HepG2 (cell line): Measurements from ENCODE around the gene CTSD. TPM values are rescaled to one million over a fixed set of nuclear protein-coding genes. Genes with fewer than 3 reads are reported as not detected.
A peak's percentile ranks its signal among the peaks of the same experiment; 100 is the strongest.

Experiments
- ATAC-seq: fragments of 200-7000 bp; cut with Tn5 transposase; 3 replicates; pipeline ENCODE4 v1.9.1; 2020; ENCODE audit warnings: mild to moderate bottlenecking, moderate library complexity
- BruUV-seq: library from RNA; stranded (reverse); fragments of 400-500 nt; replicated peaks from 2 replicates; lab custom pipeline; 2021; lab: Mats Ljungman, UMichigan
- CTCF ChIA-PET: fragments of 300-600 bp; formaldehyde crosslinking; extraction: SDS; loops from one replicate; lab custom pipeline; 2021; ENCODE audit warnings: low total read pairs, inconsistent platforms, low intra/inter-chr PET ratio; lab: Yijun Ruan, JAX
- POLR2A ChIA-PET: fragments of 350-600 bp; sonication (Branson Sonifier 250); formaldehyde crosslinking; loops from one replicate; lab custom pipeline; 2020; ENCODE audit warnings: antibody characterized with exemption, inconsistent platforms; lab: Yijun Ruan, JAX
- DNase-seq: peaks from one replicate; pipeline ENCODE4 v3.0.0-alpha.2; 2015; ENCODE audit warnings: low spot score
- FAIRE-seq: peaks from 3 replicates; lab custom pipeline; 2011; peaks lifted over from hg19 to GRCh38; lab: Jason Lieb, UNC
- H2AFZ ChIP-seq: one replicate; pipeline ENCODE4 v1.6.1; 2011; ENCODE audit warnings: low read length, inconsistent platforms
- H3K27ac ChIP-seq: fragments of 300-600 bp; 3 replicates; pipeline ENCODE4 v1.8.0; 2011; ENCODE audit warnings: mixed run types, mild to moderate bottlenecking, mixed read lengths, low read length, inconsistent platforms; ENCODE audit not compliant: insufficient read depth; ENCODE audit errors: extremely low read length
- H3K27me3 ChIP-seq, 2 experiments: fragments of 200-600 bp in 1 of 2; 2 replicates in 1 of 2; 3 replicates in 1 of 2; pipeline versions ENCODE4 v1.6.0 to v1.8.0; 2011; ENCODE audit warnings: low read length in 2 of 2, mild to moderate bottlenecking in 2 of 2, moderate library complexity in 2 of 2, inconsistent platforms in 1 of 2; ENCODE audit not compliant: insufficient read depth in 2 of 2, control insufficient read depth in 1 of 2
- H3K36me3 ChIP-seq, 2 experiments: fragments of 200-600 bp in 1 of 2; replicated peaks in 1 of 2; 2 replicates in 1 of 2; 3 replicates in 1 of 2; pipeline versions ENCODE4 v1.5.1 to v1.8.0; 2011; ENCODE audit warnings: low read length in 2 of 2, inconsistent platforms in 1 of 2; ENCODE audit not compliant: insufficient read depth in 2 of 2, control insufficient read depth in 1 of 2
- H3K4me1 ChIP-seq: 2 replicates; pipeline ENCODE4 v1.5.1; 2012; ENCODE audit warnings: low read length, inconsistent platforms; ENCODE audit not compliant: insufficient read depth
- H3K4me2 ChIP-seq: 2 replicates; pipeline ENCODE4 v1.6.0; 2011; ENCODE audit warnings: low read depth, low read length, inconsistent platforms
- H3K4me3 ChIP-seq, 3 experiments: fragments of 200-600 bp in 1 of 3; sonication (generic), shearing (Covaris generic) in 1 of 3; replicated peaks in 1 of 3; 2 replicates each; pipeline ENCODE4 v1.5.1; 2011 to 2016; ENCODE audit warnings: low read length in 3 of 3, inconsistent platforms in 2 of 3, low read depth in 2 of 3, mild to moderate bottlenecking in 2 of 3, control low read depth in 1 of 3, mixed read lengths in 1 of 3; ENCODE audit not compliant: insufficient read depth in 1 of 3
- H3K79me2 ChIP-seq: one replicate; pipeline ENCODE4 v1.6.1; 2011; ENCODE audit warnings: low read length, inconsistent platforms; ENCODE audit not compliant: insufficient read depth
- H3K9ac ChIP-seq: 2 replicates; pipeline ENCODE4 v1.6.0; 2011; ENCODE audit warnings: mild to moderate bottlenecking, low read depth, low read length, inconsistent platforms; ENCODE audit not compliant: insufficient read depth
- H3K9me3 ChIP-seq: 2 replicates; pipeline ENCODE4 v1.5.1; 2012; ENCODE audit warnings: mild to moderate bottlenecking, low read length
- H4K20me1 ChIP-seq: 2 replicates; pipeline ENCODE4 v1.6.0; 2011; ENCODE audit warnings: inconsistent platforms, mild to moderate bottlenecking, low read length, moderate library complexity; ENCODE audit not compliant: insufficient read depth
- RNF2 ChIP-seq: fragments of 450-650 bp; conservative IDR thresholded peaks from 2 replicates; pipeline ENCODE4 v1.6.1; 2016; ENCODE audit warnings: low read depth
- SRSF1 ChIP-seq: fragments of 200-400 bp; formaldehyde crosslinking; optimal IDR thresholded peaks from 2 replicates; pipeline ENCODE3; 2017; ENCODE audit warnings: mild to moderate bottlenecking, low read depth, low read length, moderate library complexity
- THRA ChIP-seq: sonication (generic); formaldehyde crosslinking; IDR thresholded peaks from 2 replicates; pipeline ENCODE4 v1.4.0; 2020; ENCODE audit warnings: missing genetic modification reagents, borderline replicate concordance
- ZMAT5 ChIP-seq: sonication (generic); formaldehyde crosslinking; IDR thresholded peaks from 2 replicates; pipeline ENCODE4 v1.5.0; 2020; ENCODE audit warnings: mild to moderate bottlenecking, low read depth, missing genetic modification reagents, borderline replicate concordance
- ZNF337 ChIP-seq: sonication (generic); formaldehyde crosslinking; IDR thresholded peaks from 2 replicates; pipeline ENCODE4 v1.5.1; 2020; ENCODE audit warnings: missing genetic modification reagents, low read depth, mild to moderate bottlenecking, borderline replicate concordance
- ZNF501 ChIP-seq: sonication (generic); formaldehyde crosslinking; IDR thresholded peaks from 2 replicates; pipeline ENCODE4 v1.5.1; 2020; ENCODE audit warnings: mild to moderate bottlenecking, moderate library complexity, missing genetic modification reagents
- WGBS: methylation state at CpG from one replicate; pipeline ENCODE4 v1.1.6; 2017; ENCODE audit warnings: low lambda C conversion rate; 5-methylcytosine and 5-hydroxymethylcytosine counted together
- in situ Hi-C: cut with HindIII; loops from 2 replicates; pipeline ENCODE4 v1.10.0; 2017; ENCODE audit warnings: low pct_unique_long_range_greater_than_20kb; ENCODE audit not compliant: extremely low pct_ligation_motif_present
- intact Hi-C: fragments of 100-400 bp; cut with micrococcal nuclease; formaldehyde crosslinking; loops from one replicate; pipeline ENCODE4 v1.10.0; 2022; ENCODE audit not compliant: unreplicated experiment
- polyA plus RNA-seq, 8 experiments: library from polyadenylated mRNA; depleted of rRNA in 3 of 8; stranded (reverse) in 7 of 8; unstranded in 1 of 8; fragments of >200 nt; fragmentation: Illumina TruSeq in 4 of 8; extraction: Trizol in 4 of 8; gene quantifications; 2 replicates each; pipeline versions ENCODE4 v1.2.1 to v1.2.3, GENCODE V29; 2011 to 2016; ENCODE audit warnings: low read depth in 4 of 8, missing spikeins in 1 of 8, mixed read lengths in 1 of 8; ENCODE audit not compliant: insufficient read depth in 1 of 8
- total RNA-seq, 5 experiments: library from RNA; depleted of rRNA; stranded (reverse); fragments of >200 nt; fragmentation: Illumina TruSeq; extraction: Trizol; gene quantifications; 2 replicates each; pipeline ENCODE4 v1.2.3, GENCODE V29; 2016; ENCODE audit warnings: low read depth in 1 of 5

CTSD gene
- total and polyA plus RNA-seq, 2 of the 13 experiments (the other 11 are each of a cell fraction or from before 2014, with no cell fraction given) = 143 to 230 TPM

- TF ChIP-seq THRA (no peak), ZNF337 (CRISPR knock-in tag) (no peak), ZNF501 (CRISPR knock-in tag) (no peak), ZMAT5 (CRISPR knock-in tag) (no peak), RNF2 (no peak)
Observed at GRCh38 chr11:1740786-1741530, 22.8 kb downstream of the CTSD start (continued).

GRCh38 chr11:1739576-1739975, 24.2 kb downstream of the CTSD start:
- Histone ChIP-seq H2AFZ (no peak overlapping the region), H3K9ac (no peak overlapping the region), H3K27ac (no peak overlapping the region), H3K4me2 (no peak overlapping the region), H3K4me3 (no peak overlapping the region), H3K36me3 (no peaks in the 10 kb centered on the region), H3K4me1 (no peaks in the 10 kb centered on the region), H3K79me2 (no peaks in the 10 kb centered on the region), H3K9me3 (peaks cover 13% of the 10 kb centered on the region), H4K20me1 (no peaks in the 10 kb centered on the region), H3K27me3 (peaks cover 0 to 51% of the 10 kb centered on the region in 2 experiments; a peak in 3 of 5 replicates)
- POLR2A ChIA-PET = no interaction called here
- DNase-seq (no peak), ATAC-seq (0 out of 3 replicates have a peak, but pooled peaks have one; percentile 14), FAIRE-seq (no peak)
- CTCF ChIA-PET = no interaction called here
- no TSS peak for BruUV-seq
- in situ Hi-C loops = no loop called here
- intact Hi-C loops = no loop called here
- no peak for TF ChIP-seq SRSF1
- WGBS = 2% methylated on average over 8 of the region's 8 CpGs
